ENCODE data around the gene ASB8. TPM values are rescaled to one million over a fixed set of nuclear protein-coding genes. Genes with fewer than 3 reads are reported as not detected.

The ASB8 gene
- total RNA-seq, 1 donor from 2014 or later, result 8.6 TPM

GRCh38 chr12:48198985-48199384 lies 41.7 kb upstream of the ASB8 start:
- H3K4me3 ChIP-seq (ENCODE audit: low read depth, low read length), result peak overlapping the region; percentile 62
- no peak for TF ChIP-seq CTCF (conservative IDR thresholded peaks at IDR 0.05; ENCODE audit: low read depth, low read length)
- DNase-seq (ENCODE audit: low read depth), result no peak

- no peak for DNase-seq (ENCODE audit: low read depth)
- H3K4me3 ChIP-seq (ENCODE audit: low read depth, low read length), result peak overlapping the region; percentile 62
- TF ChIP-seq CTCF (conservative IDR thresholded peaks at IDR 0.05; ENCODE audit: low read depth, low read length), result no peak
These were observed 41.3 kb upstream of the ASB8 start for GRCh38 chr12:48198672-48198971.

- DNase-seq (ENCODE audit: low read depth), result peak; percentile 62
- no peak for TF ChIP-seq CTCF (conservative IDR thresholded peaks at IDR 0.05; ENCODE audit: low read depth, low read length)
- peak overlapping the region; percentile 62 for H3K4me3 ChIP-seq (ENCODE audit: low read depth, low read length)
These were observed 40.8 kb upstream of the ASB8 start for GRCh38 chr12:48197971-48198671.

GRCh38 chr12:48197549-48197970 lies 40.2 kb upstream of the ASB8 start:
- DNase-seq (ENCODE audit: low read depth), result peak; percentile 32
- peak; percentile 62 for TF ChIP-seq CTCF (conservative IDR thresholded peaks at IDR 0.05; ENCODE audit: low read depth, low read length)
- H3K4me3 ChIP-seq (ENCODE audit: low read depth, low read length), result peak overlapping the region; percentile 62

- no peak for TF ChIP-seq CTCF (conservative IDR thresholded peaks at IDR 0.05; ENCODE audit: low read depth, low read length)
- DNase-seq (ENCODE audit: low read depth), result no peak
- H3K4me3 ChIP-seq (ENCODE audit: low read depth, low read length), result no peak overlapping the region
These were observed 37.5 kb upstream of the ASB8 start for GRCh38 chr12:48194799-48195201.

GRCh38 chr12:48193623-48194022 lies 36.3 kb upstream of the ASB8 start:
- no peak for TF ChIP-seq CTCF (conservative IDR thresholded peaks at IDR 0.05; ENCODE audit: low read depth, low read length)
- no peak for DNase-seq (ENCODE audit: low read depth)
- H3K4me3 ChIP-seq (ENCODE audit: low read depth, low read length), result no peak overlapping the region

GRCh38 chr12:48192861-48193260 lies 35.5 kb upstream of the ASB8 start:
- DNase-seq (ENCODE audit: low read depth), result no peak
- TF ChIP-seq CTCF (conservative IDR thresholded peaks at IDR 0.05; ENCODE audit: low read depth, low read length), result no peak
- H3K4me3 ChIP-seq (ENCODE audit: low read depth, low read length), result no peak overlapping the region
